Measurements from ENCODE around the gene AP3S2. TPM values are rescaled to one million over a fixed set of nuclear protein-coding genes. Genes with fewer than 3 reads are reported as not detected.
A peak's percentile ranks its signal among the peaks of the same experiment; 100 is the strongest.

Gene AP3S2
- total and polyA plus RNA-seq, 2 experiments from 2014 or later, result 31.0 to 50.2 TPM

DNA sequence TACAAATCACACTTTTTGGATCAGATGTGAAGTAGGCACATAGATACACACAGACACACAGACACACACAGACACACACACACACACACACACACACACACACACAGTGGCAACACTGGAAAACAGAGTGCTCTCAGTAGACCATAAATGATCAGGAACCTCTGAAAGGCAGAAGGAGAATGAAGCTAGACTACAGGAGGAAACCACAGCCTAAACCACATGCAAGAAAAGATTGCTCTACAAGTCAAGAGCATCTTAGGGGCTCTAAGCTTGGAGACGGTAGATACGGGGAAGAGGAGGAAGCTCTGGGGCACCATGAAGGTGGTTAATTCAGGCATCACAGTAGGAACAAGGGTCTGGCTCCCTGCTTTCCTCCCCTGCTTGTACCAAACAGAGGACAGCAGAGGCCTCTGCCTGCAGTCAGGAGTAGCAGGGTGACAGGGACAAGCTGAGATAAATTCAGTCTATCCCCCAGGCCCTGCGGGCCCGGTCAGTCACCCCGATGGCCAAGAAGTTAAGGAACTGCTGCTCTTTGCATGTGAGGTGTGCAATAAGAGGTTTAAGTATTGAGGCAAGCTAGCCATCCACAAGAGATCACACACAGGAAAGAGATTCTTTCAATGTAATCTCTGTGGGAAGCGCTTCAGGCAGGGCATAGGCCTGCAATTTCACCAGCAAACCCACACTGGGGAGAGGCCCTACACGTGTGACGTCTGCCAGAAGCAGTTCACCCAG is 42.4 kb upstream of the AP3S2 start:
- Histone ChIP-seq H3K27me3 (no peaks in the 10 kb centered on the region), H3K9me3 (ENCODE audit: low read depth) (no peaks in the 10 kb centered on the region), H3K4me1 (ENCODE audit: low read depth) (no peaks in the 10 kb centered on the region), H3K27ac (no peak overlapping the region), H3K4me3 (no peak overlapping the region), H3K36me3 (no peaks in the 10 kb centered on the region)
- DNase-seq (ENCODE audit: low read depth in 1 of 2, low spot score in 1 of 2), result no peak
- TF ChIP-seq CTCF (IDR thresholded peaks at IDR 0.05; ENCODE audit: low read depth, low read length), result no peak

DNA sequence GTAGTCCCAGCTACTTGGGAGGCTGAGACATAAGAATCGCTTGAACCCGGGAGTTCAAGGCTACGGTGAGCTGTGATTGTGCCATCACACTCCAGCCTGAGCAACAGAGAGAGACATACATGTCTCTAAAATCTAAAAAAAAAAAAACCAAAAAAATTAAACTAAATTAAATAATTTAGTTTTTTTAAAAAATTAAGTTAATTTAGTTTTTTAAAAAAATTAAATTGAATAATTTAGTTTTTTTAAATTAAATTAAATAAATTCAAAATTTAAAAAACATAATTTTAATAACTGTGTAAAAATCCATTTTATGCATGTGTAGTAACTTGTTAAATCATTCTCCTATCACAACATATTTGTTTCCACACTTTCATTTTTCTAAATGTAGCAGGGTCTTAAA is 39.1 kb upstream of the AP3S2 start:
- Histone ChIP-seq H3K27ac (no peak overlapping the region), H3K27me3 (no peaks in the 10 kb centered on the region), H3K9me3 (ENCODE audit: low read depth) (no peaks in the 10 kb centered on the region), H3K36me3 (no peaks in the 10 kb centered on the region), H3K4me1 (ENCODE audit: low read depth) (no peaks in the 10 kb centered on the region), H3K4me3 (no peak overlapping the region)
- TF ChIP-seq CTCF (IDR thresholded peaks at IDR 0.05; ENCODE audit: low read depth, low read length), result no peak
- no peak for DNase-seq (ENCODE audit: low read depth in 1 of 2, low spot score in 1 of 2)

- Histone ChIP-seq H3K36me3 (no peaks in the 10 kb centered on the region), H3K27ac (no peak overlapping the region), H3K4me1 (ENCODE audit: low read depth) (no peaks in the 10 kb centered on the region), H3K4me3 (no peak overlapping the region), H3K9me3 (ENCODE audit: low read depth) (no peaks in the 10 kb centered on the region), H3K27me3 (no peaks in the 10 kb centered on the region)
- no peak for DNase-seq (ENCODE audit: low read depth in 1 of 2, low spot score in 1 of 2)
- no peak for TF ChIP-seq CTCF (IDR thresholded peaks at IDR 0.05; ENCODE audit: low read depth, low read length)
Observed at GRCh38 chr15:89928421-89928820, 34.6 kb upstream of the AP3S2 start.

- Histone ChIP-seq H3K27me3 (no peaks in the 10 kb centered on the region), H3K4me3 (no peak overlapping the region), H3K4me1 (ENCODE audit: low read depth) (no peaks in the 10 kb centered on the region), H3K9me3 (ENCODE audit: low read depth) (no peaks in the 10 kb centered on the region), H3K36me3 (no peaks in the 10 kb centered on the region), H3K27ac (no peak overlapping the region)
- TF ChIP-seq CTCF (IDR thresholded peaks at IDR 0.05; ENCODE audit: low read depth, low read length), result no peak
- peak in 1 of 2 donors; percentile 16 for DNase-seq (ENCODE audit: low read depth in 1 of 2, low spot score in 1 of 2)
Observed at GRCh38 chr15:89926158-89926557, 32.4 kb upstream of the AP3S2 start.

- Histone ChIP-seq H3K27me3 (no peaks in the 10 kb centered on the region), H3K27ac (no peak overlapping the region), H3K4me1 (ENCODE audit: low read depth) (no peaks in the 10 kb centered on the region), H3K4me3 (no peak overlapping the region), H3K9me3 (ENCODE audit: low read depth) (no peaks in the 10 kb centered on the region), H3K36me3 (no peaks in the 10 kb centered on the region)
- no peak for DNase-seq (ENCODE audit: low read depth in 1 of 2, low spot score in 1 of 2)
- no peak for TF ChIP-seq CTCF (IDR thresholded peaks at IDR 0.05; ENCODE audit: low read depth, low read length)
Observed at GRCh38 chr15:89917442-89918101, 23.8 kb upstream of the AP3S2 start.

All from cardiac muscle cell (in vitro differentiated cells and primary cell).